ENCODE measurements around the gene ZDHHC8.

GRCh38 chr22:20129747-20130014, 1.9 kb upstream of the ZDHHC8 start:
- TF ChIP-seq POLR2A (IDR thresholded peaks at IDR 0.05; ENCODE audit: low read depth, low read length) (no peak), POLR2AphosphoS5 (IDR thresholded peaks at IDR 0.05; ENCODE audit: low read depth, low read length) (no peak), TAF1 (IDR thresholded peaks at IDR 0.05; ENCODE audit: borderline replicate concordance, low read depth, low read length) (no peak)
